K562 (cell line): ENCODE data around the gene DPP9. TPM values are rescaled to one million over a fixed set of nuclear protein-coding genes. Genes with fewer than 3 reads are reported as not detected.
A peak's percentile ranks its signal among the peaks of the same experiment; 100 is the strongest.

ENCODE experiments used
- CREB3L1 ChIP-seq: fragments of 450-650 bp; IDR thresholded peaks from 2 replicates; pipeline ENCODE4 v1.6.1; 2014; ENCODE audit warnings: low read depth, mild to moderate bottlenecking, moderate library complexity, borderline replicate concordance
- DIDO1 ChIP-seq: fragments of 450-650 bp; IDR thresholded peaks from 2 replicates; pipeline ENCODE4 v1.6.1; 2016; ENCODE audit warnings: low read depth, missing biosample characterization, missing genetic modification characterization
- EZH2 ChIP-seq: IDR thresholded peaks from 2 replicates; pipeline ENCODE4 v1.6.1; 2012; ENCODE audit warnings: low read depth, mild to moderate bottlenecking, inconsistent platforms, low read length, borderline replicate concordance
- LARP7 ChIP-seq: fragments of 450-650 bp; IDR thresholded peaks from 2 replicates; pipeline ENCODE4 v1.6.1; 2016
- MGA ChIP-seq: fragments of 450-650 bp; IDR thresholded peaks from 2 replicates; pipeline ENCODE4 v1.6.1; 2016; ENCODE audit warnings: mild to moderate bottlenecking, moderate library complexity
- SAP30 ChIP-seq: fragments of 200-600 bp; sonication (generic); IDR thresholded peaks from 2 replicates; pipeline ENCODE4 v1.6.1; 2012; ENCODE audit warnings: borderline replicate concordance, low read depth, mild to moderate bottlenecking, moderate library complexity, low read length, control low read depth, inconsistent platforms; ENCODE audit not compliant: insufficient read depth, poor library complexity, severe bottlenecking
- SMC3 ChIP-seq: conservative IDR thresholded peaks from 2 replicates; pipeline ENCODE4 v1.6.1; 2011; ENCODE audit warnings: low read depth, low read length, improper control_type of control experiment; ENCODE audit not compliant: insufficient read depth
- TBL1XR1 ChIP-seq, 2 experiments: IDR thresholded peaks; 2 replicates each; pipeline ENCODE4 v1.6.1; 2012; ENCODE audit warnings: improper control_type of control experiment in 2 of 2, low read length in 2 of 2, mild to moderate bottlenecking in 1 of 2
- TCF7L2 ChIP-seq: fragments of 150-350 bp; IDR thresholded peaks from 2 replicates; pipeline ENCODE4 v1.6.1; 2016; ENCODE audit warnings: low read depth, mild to moderate bottlenecking, low read length, moderate library complexity
- ZC3H4 ChIP-seq: sonication (generic); formaldehyde crosslinking; IDR thresholded peaks from 2 replicates; pipeline ENCODE4 v1.9.0; 2021; ENCODE audit warnings: missing genetic modification reagents, borderline replicate concordance
- ZC3H8 ChIP-seq: fragments of 450-650 bp; IDR thresholded peaks from 2 replicates; pipeline ENCODE4 v1.6.1; 2017
- ZKSCAN3 ChIP-seq: fragments of 250-450 bp; sonication (Bioruptor Pico); IDR thresholded peaks from 2 replicates; pipeline ENCODE4 v1.4.0; 2020
- ZNF146 ChIP-seq: IDR thresholded peaks from one replicate; pipeline ENCODE4 v1.6.1; 2018; ENCODE audit warnings: missing compliant biosample characterization; ENCODE audit not compliant: unreplicated experiment
- ZNF184 ChIP-seq: sonication (generic); formaldehyde crosslinking; IDR thresholded peaks from 2 replicates; pipeline ENCODE4 v1.5.0; 2020; ENCODE audit warnings: missing genetic modification reagents
- ZNF197 ChIP-seq: fragments of 200-800 bp; sonication (Bioruptor generic); IDR thresholded peaks from 2 replicates; pipeline ENCODE4 v1.6.1; 2016; ENCODE audit warnings: low read depth, missing genetic modification characterization, missing compliant biosample characterization
- ZNF583 ChIP-seq: fragments of 250-450 bp; sonication (Bioruptor Pico); IDR thresholded peaks from 2 replicates; pipeline ENCODE4 v1.4.0; 2020
- polyA plus RNA-seq, 8 experiments: library from polyadenylated mRNA; depleted of rRNA in 4 of 8; stranded (reverse) in 5 of 8; unstranded in 3 of 8; fragments of >200 nt; fragmentation: Nextera tagmentation in 2 of 8; fragmentation: Illumina TruSeq in 1 of 8; extraction: Ambion mirVana in 2 of 8; extraction: Trizol in 1 of 8; gene quantifications; 2 replicates each; pipeline versions ENCODE4 v1.2.1 to v1.2.3, GENCODE V29; 2011 to 2014; ENCODE audit warnings: inconsistent platforms in 1 of 8, missing spikeins in 1 of 8
- total RNA-seq, 7 experiments: library from RNA; depleted of rRNA in 6 of 7; stranded (reverse); fragments of >200 nt in 6 of 7; fragmentation: Illumina TruSeq in 2 of 7; extraction: Trizol in 2 of 7; gene quantifications; 2 replicates each; pipeline versions ENCODE4 v1.2.1 to v1.2.3, GENCODE V29; 2011 to 2021; ENCODE audit warnings: low replicate concordance in 1 of 7

Gene DPP9
- total and polyA plus RNA-seq, 9 of the 15 experiments (the other 6 are each of a cell fraction or from before 2014, with no cell fraction given) = 0.90 to 66.7 (median 24.5) TPM

- peak; percentile 28; the same call in 1 of the 2 replicates for TF ChIP-seq MGA
- TF ChIP-seq TBL1XR1 (IDR thresholded peaks at IDR 0.05; ENCODE audit: low read length in 2 of 2) = peak in 1 of 2 experiments; percentile 31; a peak in 1 of 4 replicates
- TF ChIP-seq TCF7L2 = no peak
- TF ChIP-seq ZNF184 (CRISPR knock-in tag) = no peak
- TF ChIP-seq SAP30 = no peak
- TF ChIP-seq ZKSCAN3 (CRISPR knock-in tag) = no peak
- no peak for TF ChIP-seq ZNF197 (CRISPR knock-in tag)
- TF ChIP-seq LARP7 = no peak
- no peak for TF ChIP-seq ZC3H4 (CRISPR knock-in tag)
- no peak for TF ChIP-seq ZNF146
- no peak for TF ChIP-seq EZH2
- peak; percentile 76 for TF ChIP-seq SMC3
- no peak for TF ChIP-seq DIDO1 (tag)
- no peak for TF ChIP-seq ZC3H8
- TF ChIP-seq CREB3L1 = no peak
- TF ChIP-seq ZNF583 (CRISPR knock-in tag) = no peak
These were observed 90.3 kb downstream of the DPP9 start (continued) for GRCh38 chr19:4633140-4633967.
